ENCODE results near the gene APLP2. TPM values are rescaled to one million over a fixed set of nuclear protein-coding genes. Genes with fewer than 3 reads are reported as not detected.

APLP2 gene
- total RNA-seq, 6 experiments from 2014 or later = 333 to 490 (median 458) TPM

DNA sequence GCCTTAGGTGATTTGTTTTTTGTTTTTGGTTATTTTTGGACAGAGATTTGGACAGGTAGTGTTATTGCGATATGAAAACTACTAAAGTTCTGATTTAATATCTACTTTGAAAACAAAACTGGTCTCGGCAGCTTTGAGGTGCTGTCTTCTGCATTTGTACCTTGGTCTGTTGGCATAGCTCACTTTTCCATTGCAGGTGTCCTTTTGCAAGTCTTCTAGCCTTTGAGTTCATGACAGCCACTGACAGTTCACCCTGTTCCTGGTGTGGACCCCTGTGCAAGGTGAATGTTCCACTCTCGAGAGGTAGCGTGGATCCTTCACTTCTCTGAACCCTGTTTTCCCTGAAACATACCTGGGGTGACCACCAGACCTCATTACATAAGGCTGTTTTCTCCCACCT lies 45.0 kb downstream of the APLP2 start:
- Mint-ChIP-seq H3K36me3 (ENCODE audit: low read depth) (peaks cover 60% of the 10 kb centered on the region), H3K27me3 (ENCODE audit: insufficient read depth) (peaks cover 2% of the 10 kb centered on the region; the same call in 1 of the 2 replicates), H3K9me3 (no peaks in the 10 kb centered on the region), H3K27ac (no peak overlapping the region), H3K4me3 (no peak overlapping the region), H3K4me1 (ENCODE audit: low read depth) (peaks cover 21% of the 10 kb centered on the region)
- no peak for DNase-seq
- TF ChIP-seq, protein P1, sequence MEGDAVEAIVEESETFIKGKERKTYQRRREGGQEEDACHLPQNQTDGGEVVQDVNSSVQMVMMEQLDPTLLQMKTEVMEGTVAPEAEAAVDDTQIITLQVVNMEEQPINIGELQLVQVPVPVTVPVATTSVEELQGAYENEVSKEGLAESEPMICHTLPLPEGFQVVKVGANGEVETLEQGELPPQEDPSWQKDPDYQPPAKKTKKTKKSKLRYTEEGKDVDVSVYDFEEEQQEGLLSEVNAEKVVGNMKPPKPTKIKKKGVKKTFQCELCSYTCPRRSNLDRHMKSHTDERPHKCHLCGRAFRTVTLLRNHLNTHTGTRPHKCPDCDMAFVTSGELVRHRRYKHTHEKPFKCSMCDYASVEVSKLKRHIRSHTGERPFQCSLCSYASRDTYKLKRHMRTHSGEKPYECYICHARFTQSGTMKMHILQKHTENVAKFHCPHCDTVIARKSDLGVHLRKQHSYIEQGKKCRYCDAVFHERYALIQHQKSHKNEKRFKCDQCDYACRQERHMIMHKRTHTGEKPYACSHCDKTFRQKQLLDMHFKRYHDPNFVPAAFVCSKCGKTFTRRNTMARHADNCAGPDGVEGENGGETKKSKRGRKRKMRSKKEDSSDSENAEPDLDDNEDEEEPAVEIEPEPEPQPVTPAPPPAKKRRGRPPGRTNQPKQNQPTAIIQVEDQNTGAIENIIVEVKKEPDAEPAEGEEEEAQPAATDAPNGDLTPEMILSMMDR (IDR thresholded peaks at IDR 0.05) = no peak

DNA sequence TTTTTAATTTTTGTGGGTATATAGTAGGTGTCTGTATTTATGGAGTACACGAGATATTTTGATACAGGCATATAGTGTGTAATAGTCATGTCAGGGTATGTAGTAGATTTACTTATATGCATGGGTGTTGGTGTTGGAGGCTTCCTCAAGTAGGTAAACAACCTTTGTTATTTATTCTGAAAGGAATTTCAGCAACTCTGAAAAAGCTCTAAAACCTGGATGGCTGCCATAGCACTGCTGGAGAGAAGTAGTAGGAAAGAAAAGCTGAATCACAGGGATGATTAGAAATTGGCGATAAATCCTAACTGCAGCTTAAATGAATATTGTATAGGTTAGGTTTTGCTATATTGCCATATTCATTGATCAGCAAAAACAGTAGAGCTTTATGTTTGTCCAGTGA lies 45.5 kb downstream of the APLP2 start:
- no peak for DNase-seq
- Mint-ChIP-seq H3K27me3 (ENCODE audit: insufficient read depth) (peaks cover 2% of the 10 kb centered on the region; the same call in 1 of the 2 replicates), H3K9me3 (no peaks in the 10 kb centered on the region), H3K4me3 (no peak overlapping the region), H3K27ac (no peak overlapping the region), H3K4me1 (ENCODE audit: low read depth) (peaks cover 21% of the 10 kb centered on the region), H3K36me3 (ENCODE audit: low read depth) (peaks cover 59% of the 10 kb centered on the region)
- TF ChIP-seq, protein P1 (IDR thresholded peaks at IDR 0.05) = no peak

DNA sequence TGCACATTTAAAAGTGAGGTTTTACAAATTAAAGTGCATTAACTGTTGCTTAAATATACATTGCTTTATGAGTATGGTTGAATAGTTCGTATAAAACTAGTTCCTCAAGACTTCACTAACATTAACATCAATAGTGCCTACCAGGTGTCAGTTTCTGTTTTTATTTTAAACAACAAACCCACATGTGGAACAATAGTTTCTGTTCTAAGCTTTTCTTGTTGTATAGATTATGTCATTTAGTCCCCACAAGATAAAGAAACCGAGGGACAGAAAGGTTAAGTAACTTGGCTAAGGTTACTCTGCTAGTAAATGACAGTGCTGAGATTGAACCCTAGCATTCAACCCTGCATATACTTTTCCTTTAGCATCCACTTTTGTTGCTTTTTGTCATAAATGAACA lies 48.5 kb downstream of the APLP2 start:
- H3K27ac Mint-ChIP-seq = no peak overlapping the region
- no peaks in the 10 kb centered on the region for H3K9me3 Mint-ChIP-seq
- no peak overlapping the region for H3K4me3 Mint-ChIP-seq
- TF ChIP-seq, protein P1 (IDR thresholded peaks at IDR 0.05) = no peak
- no peak for DNase-seq
- H3K4me1 Mint-ChIP-seq (ENCODE audit: low read depth) = peaks cover 36% of the 10 kb centered on the region
- H3K27me3 Mint-ChIP-seq (ENCODE audit: insufficient read depth) = no peaks in the 10 kb centered on the region; the same call in 1 of the 2 replicates
- peaks cover 55% of the 10 kb centered on the region for H3K36me3 Mint-ChIP-seq (ENCODE audit: low read depth)

DNA sequence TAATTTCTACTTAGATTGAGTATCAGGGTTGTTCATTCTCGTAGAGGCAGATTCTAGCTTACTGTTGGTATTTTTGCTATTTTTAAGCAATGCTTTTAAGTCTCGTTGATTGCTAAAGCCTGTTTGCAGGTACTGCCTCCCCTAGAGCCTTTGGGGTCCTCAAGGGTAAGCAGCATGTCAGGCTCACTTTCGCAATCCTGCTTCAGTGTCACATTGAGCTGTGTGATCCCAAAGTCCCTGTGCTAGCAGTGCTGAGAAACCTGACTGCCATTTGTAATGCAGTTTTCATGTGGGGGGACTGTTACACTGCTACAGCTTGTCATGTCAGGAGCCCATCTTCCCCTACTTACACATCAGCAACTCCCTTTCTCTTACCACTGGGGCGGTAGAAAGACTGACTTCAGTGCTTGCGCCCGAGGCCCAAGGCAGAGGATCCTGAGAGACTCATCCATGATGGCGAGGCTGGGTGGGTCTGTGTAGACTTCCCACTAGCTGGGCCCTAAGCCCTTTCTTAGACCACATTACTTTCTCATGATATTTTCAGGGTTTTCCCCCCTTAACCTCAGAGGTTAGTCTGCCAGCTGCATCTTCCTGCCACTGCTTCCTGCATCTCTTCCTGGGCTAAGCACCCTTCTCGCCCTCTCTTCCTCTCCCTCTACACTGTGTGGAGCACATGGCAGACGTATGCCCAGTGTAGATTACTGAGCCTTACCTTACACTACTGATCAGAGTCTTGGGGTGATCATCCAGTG lies 49.1 kb downstream of the APLP2 start:
- Mint-ChIP-seq H3K4me1 (ENCODE audit: low read depth) (peaks cover 43% of the 10 kb centered on the region), H3K4me3 (no peak overlapping the region), H3K27me3 (ENCODE audit: insufficient read depth) (peaks cover 3% of the 10 kb centered on the region), H3K27ac (no peak overlapping the region), H3K9me3 (no peaks in the 10 kb centered on the region), H3K36me3 (ENCODE audit: low read depth) (peaks cover 54% of the 10 kb centered on the region)
- TF ChIP-seq, protein P1 (IDR thresholded peaks at IDR 0.05) = no peak
- DNase-seq = no peak

DNA sequence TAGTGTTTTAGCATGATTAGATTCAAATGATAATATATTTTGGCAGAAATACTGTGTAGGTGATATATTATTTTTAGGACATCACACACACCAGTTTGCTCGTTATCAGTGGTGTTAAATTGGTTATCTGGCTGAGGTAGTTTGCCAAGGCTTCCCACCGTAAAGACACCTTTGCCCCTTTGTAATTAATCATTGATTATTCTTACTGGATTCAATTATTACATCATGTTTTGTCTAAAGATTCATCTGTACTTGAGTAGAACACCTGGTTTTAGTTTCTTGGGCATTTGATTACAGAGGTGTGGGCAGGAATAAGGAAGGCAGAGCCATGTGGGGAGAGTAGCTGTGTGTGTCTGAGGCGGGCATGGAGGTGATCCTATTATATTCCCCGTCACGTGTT lies 50.4 kb downstream of the APLP2 start:
- H3K36me3 Mint-ChIP-seq (ENCODE audit: low read depth) = peaks cover 53% of the 10 kb centered on the region
- no peak overlapping the region for H3K4me3 Mint-ChIP-seq
- no peaks in the 10 kb centered on the region for H3K9me3 Mint-ChIP-seq
- H3K27me3 Mint-ChIP-seq (ENCODE audit: insufficient read depth) = peaks cover 5% of the 10 kb centered on the region
- peaks cover 54% of the 10 kb centered on the region for H3K4me1 Mint-ChIP-seq (ENCODE audit: low read depth)
- no peak for DNase-seq
- no peak overlapping the region for H3K27ac Mint-ChIP-seq
- TF ChIP-seq, protein P1 (IDR thresholded peaks at IDR 0.05) = no peak

All from HFFc6 (cell line).